Measurements from ENCODE around the gene HS6ST3. TPM values are rescaled to one million over a fixed set of nuclear protein-coding genes. Genes with fewer than 3 reads are reported as not detected.

HS6ST3 gene
- total RNA-seq, 1 donor from 2014 or later, result 3.0 TPM

DNA sequence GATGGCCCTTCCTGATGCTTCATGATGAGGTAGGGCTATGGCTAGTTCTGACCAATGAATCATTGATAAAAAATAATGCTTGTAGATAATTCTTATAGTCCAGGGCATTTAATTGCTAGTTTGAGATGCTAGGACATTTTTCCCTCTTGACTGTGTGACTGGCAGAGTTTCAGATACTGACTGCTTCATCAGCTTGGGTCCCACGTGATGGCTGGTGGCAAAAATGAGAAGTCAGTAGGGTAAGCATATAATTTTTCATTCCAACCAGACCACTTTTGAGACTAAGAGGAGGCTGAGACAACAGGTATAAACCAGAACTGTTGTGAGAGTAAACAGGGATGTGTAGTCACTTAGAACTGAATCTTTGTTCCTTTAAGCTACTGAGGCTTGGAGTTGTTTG lies 183.3 kb downstream of the HS6ST3 start:
- no peak overlapping the region for H3K4me3 ChIP-seq
- TF ChIP-seq, protein P1, sequence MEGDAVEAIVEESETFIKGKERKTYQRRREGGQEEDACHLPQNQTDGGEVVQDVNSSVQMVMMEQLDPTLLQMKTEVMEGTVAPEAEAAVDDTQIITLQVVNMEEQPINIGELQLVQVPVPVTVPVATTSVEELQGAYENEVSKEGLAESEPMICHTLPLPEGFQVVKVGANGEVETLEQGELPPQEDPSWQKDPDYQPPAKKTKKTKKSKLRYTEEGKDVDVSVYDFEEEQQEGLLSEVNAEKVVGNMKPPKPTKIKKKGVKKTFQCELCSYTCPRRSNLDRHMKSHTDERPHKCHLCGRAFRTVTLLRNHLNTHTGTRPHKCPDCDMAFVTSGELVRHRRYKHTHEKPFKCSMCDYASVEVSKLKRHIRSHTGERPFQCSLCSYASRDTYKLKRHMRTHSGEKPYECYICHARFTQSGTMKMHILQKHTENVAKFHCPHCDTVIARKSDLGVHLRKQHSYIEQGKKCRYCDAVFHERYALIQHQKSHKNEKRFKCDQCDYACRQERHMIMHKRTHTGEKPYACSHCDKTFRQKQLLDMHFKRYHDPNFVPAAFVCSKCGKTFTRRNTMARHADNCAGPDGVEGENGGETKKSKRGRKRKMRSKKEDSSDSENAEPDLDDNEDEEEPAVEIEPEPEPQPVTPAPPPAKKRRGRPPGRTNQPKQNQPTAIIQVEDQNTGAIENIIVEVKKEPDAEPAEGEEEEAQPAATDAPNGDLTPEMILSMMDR (IDR thresholded peaks at IDR 0.05), result no peak
- DNase-seq (ENCODE audit: low spot score in 2 of 2), result no peak
- no peaks in the 10 kb centered on the region for H3K27me3 ChIP-seq
- H3K36me3 ChIP-seq, result no peaks in the 10 kb centered on the region
- intact Hi-C loops (cut with DNase I), result no loop called here
- no peaks in the 10 kb centered on the region for H3K9me3 ChIP-seq
- H3K4me1 ChIP-seq, result no peaks in the 10 kb centered on the region
- no peak overlapping the region for H3K27ac ChIP-seq

DNA sequence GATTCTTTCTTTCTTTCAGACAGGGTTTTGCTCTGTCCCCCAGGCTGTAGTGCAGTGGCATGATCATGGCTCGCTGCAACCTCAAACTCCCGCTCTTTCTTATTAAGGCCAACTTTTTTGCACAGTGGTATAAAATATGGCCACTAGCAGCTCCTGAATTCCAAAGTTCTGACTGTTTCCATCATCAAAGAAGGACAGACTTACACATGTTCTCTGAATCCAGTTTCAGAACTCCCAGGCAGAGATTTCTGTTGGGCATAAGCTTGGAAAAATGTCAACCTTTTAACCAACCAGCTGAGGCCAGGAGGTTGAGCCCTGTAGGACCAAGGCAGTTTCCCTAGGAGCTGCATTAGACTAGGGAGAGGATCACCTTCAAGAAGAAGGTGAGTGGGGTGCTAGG lies 184.1 kb downstream of the HS6ST3 start:
- intact Hi-C loops (cut with DNase I), result no loop called here
- no peaks in the 10 kb centered on the region for H3K4me1 ChIP-seq
- no peaks in the 10 kb centered on the region for H3K36me3 ChIP-seq
- H3K4me3 ChIP-seq, result no peak overlapping the region
- H3K27ac ChIP-seq, result no peak overlapping the region
- TF ChIP-seq, protein P1 (IDR thresholded peaks at IDR 0.05), result no peak
- DNase-seq (ENCODE audit: low spot score in 2 of 2), result no peak
- no peaks in the 10 kb centered on the region for H3K27me3 ChIP-seq
- no peaks in the 10 kb centered on the region for H3K9me3 ChIP-seq

DNA sequence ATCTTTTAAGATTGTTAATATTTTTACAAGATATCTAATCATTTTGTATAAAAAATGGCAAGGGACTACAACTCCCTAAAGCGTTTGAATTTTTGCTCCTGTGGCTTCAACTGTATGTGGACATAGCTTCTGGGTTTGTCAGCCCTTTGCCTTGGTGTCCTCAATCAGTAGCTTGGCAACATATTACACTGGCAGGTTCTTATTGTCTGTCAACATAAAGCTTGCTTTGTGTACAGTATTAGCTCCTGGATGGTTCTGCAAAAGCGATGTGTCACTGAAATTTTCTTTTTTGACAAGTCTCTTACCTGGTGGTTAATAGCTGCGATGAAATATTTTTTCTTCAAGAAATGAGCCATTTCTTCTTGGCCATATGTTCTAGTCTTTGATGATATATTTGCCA lies 190.0 kb downstream of the HS6ST3 start:
- TF ChIP-seq, protein P1 (IDR thresholded peaks at IDR 0.05), result no peak
- intact Hi-C loops (cut with DNase I), result no loop called here
- DNase-seq (ENCODE audit: low spot score in 2 of 2), result no peak

DNA sequence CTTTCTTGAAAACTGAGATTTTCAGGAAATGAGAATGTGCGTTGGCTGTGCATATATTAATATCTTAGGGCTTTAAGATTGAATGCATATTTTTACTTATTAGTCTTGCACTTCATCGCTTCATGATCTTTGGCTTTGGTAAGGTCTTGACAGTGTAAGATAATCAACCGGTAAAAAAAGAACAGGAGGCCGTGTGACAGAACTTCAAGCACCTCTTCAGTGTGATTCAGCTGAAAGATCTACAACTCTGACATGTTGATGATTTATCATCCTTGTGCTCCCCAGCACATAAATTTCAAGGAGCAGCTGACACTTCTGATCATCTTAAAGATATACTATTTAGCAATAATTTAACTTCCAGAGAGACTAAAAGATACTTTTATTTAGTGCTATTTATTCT lies 195.1 kb downstream of the HS6ST3 start:
- TF ChIP-seq, protein P1 (IDR thresholded peaks at IDR 0.05), result no peak
- Histone ChIP-seq H3K4me1 (no peaks in the 10 kb centered on the region), H3K36me3 (no peaks in the 10 kb centered on the region), H3K9me3 (no peaks in the 10 kb centered on the region), H3K4me3 (no peak overlapping the region), H3K27me3 (no peaks in the 10 kb centered on the region), H3K27ac (no peak overlapping the region)
- no peak for DNase-seq (ENCODE audit: low spot score in 2 of 2)
- intact Hi-C loops (cut with DNase I), result no loop called here

More for the DNA sequence above, 190.0 kb downstream of the HS6ST3 start:
- no peaks in the 10 kb centered on the region for H3K4me1 ChIP-seq
- H3K4me3 ChIP-seq, result no peak overlapping the region
- H3K9me3 ChIP-seq, result no peaks in the 10 kb centered on the region
- H3K27me3 ChIP-seq, result no peaks in the 10 kb centered on the region
- no peak overlapping the region for H3K27ac ChIP-seq
- H3K36me3 ChIP-seq, result no peaks in the 10 kb centered on the region

DNA sequence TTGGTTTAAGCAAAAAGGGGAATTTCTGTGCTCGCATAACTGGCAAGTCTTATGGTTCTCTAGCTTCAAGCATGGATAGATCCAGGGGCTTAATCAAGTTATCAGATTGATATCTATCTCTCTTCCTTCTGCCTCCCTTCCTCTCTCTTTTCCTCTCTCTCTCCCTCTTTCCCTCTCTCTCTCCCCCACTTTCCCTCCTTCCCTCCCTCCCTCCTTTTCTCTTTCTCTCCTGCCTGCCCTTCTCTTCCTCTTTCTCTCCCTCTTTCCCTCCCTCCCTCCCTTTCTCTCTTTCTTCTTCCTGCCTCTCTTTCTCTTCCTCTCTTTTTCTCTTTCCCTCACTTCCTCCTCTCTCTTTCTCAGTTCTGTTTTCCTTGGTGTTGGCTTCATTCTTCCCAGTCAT lies 195.8 kb downstream of the HS6ST3 start:
- Histone ChIP-seq H3K27ac (no peak overlapping the region), H3K27me3 (no peaks in the 10 kb centered on the region), H3K9me3 (no peaks in the 10 kb centered on the region), H3K36me3 (no peaks in the 10 kb centered on the region), H3K4me3 (no peak overlapping the region), H3K4me1 (no peaks in the 10 kb centered on the region)
- TF ChIP-seq, protein P1 (IDR thresholded peaks at IDR 0.05), result no peak
- intact Hi-C loops (cut with DNase I), result no loop called here
- no peak for DNase-seq (ENCODE audit: low spot score in 2 of 2)
